ENCODE results near the gene BRWD1. TPM values are rescaled to one million over a fixed set of nuclear protein-coding genes. Genes with fewer than 3 reads are reported as not detected.
A peak's percentile ranks its signal among the peaks of the same experiment; 100 is the strongest.

The BRWD1 gene
- total RNA-seq, 3 donors from 2014 or later (not counting 1 experiment from before 2014, with no cell fraction given), result 92.0 to 93.8 (median 93.3) TPM

DNA sequence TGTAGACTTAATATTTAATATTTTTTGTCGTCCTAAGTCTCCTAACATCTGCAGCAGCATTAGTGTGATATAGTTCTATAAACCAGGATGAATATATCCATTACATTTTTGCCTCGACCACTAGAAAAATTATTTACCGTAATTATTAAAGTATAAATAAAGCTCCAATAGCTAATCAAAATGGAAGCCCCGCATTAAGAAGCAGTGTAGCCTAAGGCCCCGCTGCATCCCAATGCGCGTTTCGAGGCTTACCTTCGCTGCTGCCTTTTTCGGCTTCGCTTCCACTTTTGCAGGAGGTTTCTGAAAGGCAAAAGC, 34.6 kb upstream of the BRWD1 start:
- Histone ChIP-seq H3K9me3 (ENCODE audit: control insufficient read depth, insufficient read depth, low read length) (no peaks in the 10 kb centered on the region), H3K36me3 (ENCODE audit: control insufficient read depth, insufficient read depth, low read length) (peaks cover 29% of the 10 kb centered on the region), H3K27me3 (ENCODE audit: control insufficient read depth, insufficient read depth, low read length) (no peaks in the 10 kb centered on the region), H3K4me3 (ENCODE audit: low read length) (peak overlapping the region; percentile 52), H3K27ac (ENCODE audit: low read length) (peak overlapping the region; percentile 67), H3K4me1 (ENCODE audit: control insufficient read depth, insufficient read depth, low read length) (peaks cover 6% of the 10 kb centered on the region)
- Mint-ChIP-seq H3K4me1 (peaks cover 34 to 35% of the 10 kb centered on the region in 2 donors), H3K4me3 (peak overlapping the region; percentile 92), H3K36me3 (no peaks in the 10 kb centered on the region), H3K9me3 (no peaks in the 10 kb centered on the region), H3K27ac (peak overlapping the region; percentile 87 to 89), H3K27me3 (ENCODE audit: low read depth in 2 of 2) (peaks cover 4 to 6% of the 10 kb centered on the region in 2 donors)
- 0% methylated on average over 8 of the region's 11 CpGs for WGBS (ENCODE audit: insufficient coverage)
- intact Hi-C loops (cut with micrococcal nuclease), result loop anchor here (1.0 to 2.0 kb wide), 2 partner anchors 35 to 41 kb away; partner anchors contain the start of gene BRWD1
- DNase-seq (no peak), ATAC-seq (no peak)
- TF ChIP-seq CTCF (IDR thresholded peaks at IDR 0.05), result no peak

- peak overlapping the region; percentile 52 for H3K4me3 ChIP-seq (ENCODE audit: low read length)
- H3K27me3 Mint-ChIP-seq (ENCODE audit: low read depth in 2 of 2), result peaks cover 2 to 4% of the 10 kb centered on the region in 2 donors
- H3K27me3 ChIP-seq (ENCODE audit: control insufficient read depth, insufficient read depth, low read length), result no peaks in the 10 kb centered on the region
- ATAC-seq (no peak), DNase-seq (peak in 1 of 2 donors; percentile 20)
- H3K36me3 ChIP-seq (ENCODE audit: control insufficient read depth, insufficient read depth, low read length), result peaks cover 30% of the 10 kb centered on the region
- no peak for TF ChIP-seq CTCF (IDR thresholded peaks at IDR 0.05)
- intact Hi-C loops (cut with micrococcal nuclease), result no loop called here
- WGBS (ENCODE audit: insufficient coverage), result 12% methylated on average over 10 of the region's 10 CpGs
- H3K27ac ChIP-seq (ENCODE audit: low read length), result peak overlapping the region; percentile 67
- peaks cover 34 to 35% of the 10 kb centered on the region in 2 donors for H3K4me1 Mint-ChIP-seq
- peaks cover 6% of the 10 kb centered on the region for H3K4me1 ChIP-seq (ENCODE audit: control insufficient read depth, insufficient read depth, low read length)
- peak overlapping the region; percentile 87 to 89 for H3K27ac Mint-ChIP-seq
- H3K9me3 ChIP-seq (ENCODE audit: control insufficient read depth, insufficient read depth, low read length), result no peaks in the 10 kb centered on the region
- H3K9me3 Mint-ChIP-seq, result no peaks in the 10 kb centered on the region
- H3K4me3 Mint-ChIP-seq, result peak overlapping the region; percentile 92
- H3K36me3 Mint-ChIP-seq, result no peaks in the 10 kb centered on the region
Observed at GRCh38 chr21:39347537-39347936, 34.1 kb upstream of the BRWD1 start.

- ATAC-seq (no peak), DNase-seq (no peak)
- no peaks in the 10 kb centered on the region for H3K27me3 ChIP-seq (ENCODE audit: control insufficient read depth, insufficient read depth, low read length)
- peaks cover 34 to 35% of the 10 kb centered on the region in 2 donors for H3K4me1 Mint-ChIP-seq
- no peaks in the 10 kb centered on the region for H3K9me3 ChIP-seq (ENCODE audit: control insufficient read depth, insufficient read depth, low read length)
- intact Hi-C loops (cut with micrococcal nuclease), result no loop called here
- H3K4me3 Mint-ChIP-seq, result peak overlapping the region; percentile 71
- H3K9me3 Mint-ChIP-seq, result no peaks in the 10 kb centered on the region
- peak overlapping the region; percentile 68 to 87 for H3K27ac Mint-ChIP-seq
- TF ChIP-seq CTCF (IDR thresholded peaks at IDR 0.05), result no peak
- H3K4me1 ChIP-seq (ENCODE audit: control insufficient read depth, insufficient read depth, low read length), result peaks cover 6% of the 10 kb centered on the region
- H3K36me3 Mint-ChIP-seq, result no peaks in the 10 kb centered on the region
- WGBS (ENCODE audit: insufficient coverage), result 86% methylated on average over 5 of the region's 7 CpGs
- H3K27ac ChIP-seq (ENCODE audit: low read length), result no peak overlapping the region
- peaks cover 32% of the 10 kb centered on the region for H3K36me3 ChIP-seq (ENCODE audit: control insufficient read depth, insufficient read depth, low read length)
- H3K27me3 Mint-ChIP-seq (ENCODE audit: low read depth in 2 of 2), result peaks cover 0 to 4% of the 10 kb centered on the region in 2 donors
- H3K4me3 ChIP-seq (ENCODE audit: low read length), result no peak overlapping the region
Observed at GRCh38 chr21:39346671-39347331, 33.4 kb upstream of the BRWD1 start.

- H3K4me3 Mint-ChIP-seq, result peak overlapping the region; percentile 71
- TF ChIP-seq CTCF (IDR thresholded peaks at IDR 0.05), result no peak
- DNase-seq (no peak), ATAC-seq (no peak)
- H3K4me1 ChIP-seq (ENCODE audit: control insufficient read depth, insufficient read depth, low read length), result peaks cover 6% of the 10 kb centered on the region
- no peaks in the 10 kb centered on the region for H3K36me3 Mint-ChIP-seq
- H3K27me3 Mint-ChIP-seq (ENCODE audit: low read depth in 2 of 2), result peaks cover 0 to 2% of the 10 kb centered on the region in 2 donors
- H3K27me3 ChIP-seq (ENCODE audit: control insufficient read depth, insufficient read depth, low read length), result no peaks in the 10 kb centered on the region
- no peaks in the 10 kb centered on the region for H3K9me3 Mint-ChIP-seq
- H3K27ac ChIP-seq (ENCODE audit: low read length), result no peak overlapping the region
- 50% methylated on average over 2 of the region's 3 CpGs for WGBS (ENCODE audit: insufficient coverage)
- H3K9me3 ChIP-seq (ENCODE audit: control insufficient read depth, insufficient read depth, low read length), result no peaks in the 10 kb centered on the region
- H3K36me3 ChIP-seq (ENCODE audit: control insufficient read depth, insufficient read depth, low read length), result peaks cover 36% of the 10 kb centered on the region
- H3K4me3 ChIP-seq (ENCODE audit: low read length), result no peak overlapping the region
- intact Hi-C loops (cut with micrococcal nuclease), result no loop called here
- H3K4me1 Mint-ChIP-seq, result peaks cover 34 to 35% of the 10 kb centered on the region in 2 donors
- peak overlapping the region; percentile 62 to 87 for H3K27ac Mint-ChIP-seq
Observed at GRCh38 chr21:39346206-39346605, 32.8 kb upstream of the BRWD1 start.

Measured in natural killer cell (primary cell).